T follicular helper cell (primary cell): ENCODE measurements around the gene EFTUD2.
"Not testable (repeated sequence)": the region's sequence is repeated elsewhere in the genome, so short reads cannot be mapped to it uniquely, and the experiment has no call there.

Experiments used
- DNase-seq: peaks from one replicate; pipeline ENCODE4 v3.0.0-alpha.2; 2020; ENCODE audit warnings: low read depth

Gene EFTUD2

GRCh38 chr17:44848961-44849489, 50.2 kb downstream of the EFTUD2 start:
- no peak for DNase-seq

- DNase-seq, result no peak
Measured at GRCh38 chr17:44848257-44848795, 50.9 kb downstream of the EFTUD2 start.

GRCh38 chr17:44847586-44847985, 51.7 kb downstream of the EFTUD2 start, which contains the start of gene HIGD1B:
Gene HIGD1B, plus strand, starts transcription at chr17:44847883. Its CDS starts 270 bp downstream, at chr17:44848153.
- DNase-seq, result no peak

GRCh38 chr17:44846206-44846605, 53.0 kb downstream of the EFTUD2 start:
- DNase-seq, result no peak

- DNase-seq, result no peak
Measured at GRCh38 chr17:44844390-44844830, 54.8 kb downstream of the EFTUD2 start.

GRCh38 chr17:44842748-44843147, 56.5 kb downstream of the EFTUD2 start:
- DNase-seq, result no peak

- DNase-seq, result no peak
Measured at GRCh38 chr17:44840936-44841335, 58.3 kb downstream of the EFTUD2 start.

GRCh38 chr17:44840274-44840673, 59.0 kb downstream of the EFTUD2 start:
- DNase-seq, result no peak

- no peak for DNase-seq
Measured at GRCh38 chr17:44837196-44837595, 62.0 kb downstream of the EFTUD2 start.

- DNase-seq, result no peak
Measured at GRCh38 chr17:44832805-44833204, 66.4 kb downstream of the EFTUD2 start.

- no peak for DNase-seq
Measured at GRCh38 chr17:44831371-44831770, 67.9 kb downstream of the EFTUD2 start.

- DNase-seq, result no peak
Measured at GRCh38 chr17:44830359-44831288, 68.6 kb downstream of the EFTUD2 start.

- no peak for DNase-seq
Measured at GRCh38 chr17:44829523-44830358, 69.5 kb downstream of the EFTUD2 start, which contains the start of gene GJC1. Gene GJC1, minus strand, starts transcription at chr17:44830287. Its CDS starts 24,470 bp downstream, at chr17:44805817.

- DNase-seq, result no peak
Measured at GRCh38 chr17:44828919-44829522, 70.2 kb downstream of the EFTUD2 start.

- no peak for DNase-seq
Measured at GRCh38 chr17:44827863-44828262, 71.4 kb downstream of the EFTUD2 start.

GRCh38 chr17:44826123-44826790, 73.0 kb downstream of the EFTUD2 start:
- no peak for DNase-seq

GRCh38 chr17:44825236-44825635, 74.0 kb downstream of the EFTUD2 start:
- DNase-seq, result not testable (repeated sequence)

- DNase-seq, result no peak
Measured at GRCh38 chr17:44820631-44821212, 78.5 kb downstream of the EFTUD2 start.

GRCh38 chr17:44818508-44818907, 80.7 kb downstream of the EFTUD2 start:
- DNase-seq, result not testable (repeated sequence)

- DNase-seq, result no peak
Measured at GRCh38 chr17:44812263-44812662, 87.0 kb downstream of the EFTUD2 start.
